ENCODE measurements around the gene RPTOR.

RPTOR gene

DNA sequence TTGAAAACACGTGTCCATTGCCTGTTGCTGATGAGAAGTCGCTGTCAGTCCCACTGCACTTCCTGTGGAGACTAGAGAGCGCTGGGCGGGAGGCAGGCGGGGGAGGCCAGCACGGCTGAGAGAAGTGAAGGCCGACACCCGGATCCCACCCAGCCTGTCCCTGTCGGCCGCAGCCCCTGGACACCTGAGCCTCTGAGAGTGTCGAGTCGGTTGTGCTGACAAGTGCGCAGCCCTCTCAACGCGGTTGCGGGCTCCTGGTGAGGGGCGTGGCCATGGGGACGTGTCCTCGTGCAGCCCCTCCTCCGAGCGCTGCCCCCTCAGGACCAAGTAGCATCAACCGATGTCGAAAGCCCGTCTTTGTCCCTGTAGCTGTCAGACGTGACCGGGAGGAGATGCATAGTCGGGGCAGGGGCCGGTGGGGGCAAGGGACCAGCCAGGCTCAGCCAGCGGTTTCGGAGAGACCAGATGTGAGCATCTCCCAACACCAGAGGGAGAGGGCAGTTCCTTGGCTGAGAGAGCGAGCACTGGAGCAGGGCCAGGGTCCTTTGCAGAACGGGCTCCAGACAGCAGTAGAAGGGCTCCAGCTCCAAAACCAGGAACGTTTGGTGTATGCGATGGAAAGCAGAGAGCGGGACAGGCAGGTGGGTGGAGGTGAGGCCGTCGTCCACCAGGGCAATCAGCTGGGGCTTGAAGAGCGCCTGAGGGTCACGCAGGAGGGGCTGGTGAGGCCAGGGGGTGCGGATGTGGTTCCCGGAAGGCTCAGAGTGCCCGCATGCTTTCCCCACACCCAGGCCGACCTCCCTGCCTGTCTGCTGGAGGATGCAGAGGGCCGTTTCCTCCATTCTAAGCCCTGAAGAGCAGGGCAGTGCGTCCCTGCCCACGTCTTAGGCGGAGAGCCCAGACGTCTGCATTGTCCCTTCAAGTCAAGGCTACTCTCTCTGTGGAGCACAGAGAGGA lies 403.7 kb downstream of the RPTOR start:
- DNase-seq (ENCODE audit: low read depth in 4 of 4, low spot score in 1 of 4): no peak

- no peak for DNase-seq (ENCODE audit: low read depth in 4 of 4, low spot score in 1 of 4)
Observed at GRCh38 chr17:80948976-80949450, 404.4 kb downstream of the RPTOR start.

GRCh38 chr17:80949451-80950421 lies 405.1 kb downstream of the RPTOR start:
- DNase-seq (ENCODE audit: low read depth in 4 of 4, low spot score in 1 of 4): no peak

DNA sequence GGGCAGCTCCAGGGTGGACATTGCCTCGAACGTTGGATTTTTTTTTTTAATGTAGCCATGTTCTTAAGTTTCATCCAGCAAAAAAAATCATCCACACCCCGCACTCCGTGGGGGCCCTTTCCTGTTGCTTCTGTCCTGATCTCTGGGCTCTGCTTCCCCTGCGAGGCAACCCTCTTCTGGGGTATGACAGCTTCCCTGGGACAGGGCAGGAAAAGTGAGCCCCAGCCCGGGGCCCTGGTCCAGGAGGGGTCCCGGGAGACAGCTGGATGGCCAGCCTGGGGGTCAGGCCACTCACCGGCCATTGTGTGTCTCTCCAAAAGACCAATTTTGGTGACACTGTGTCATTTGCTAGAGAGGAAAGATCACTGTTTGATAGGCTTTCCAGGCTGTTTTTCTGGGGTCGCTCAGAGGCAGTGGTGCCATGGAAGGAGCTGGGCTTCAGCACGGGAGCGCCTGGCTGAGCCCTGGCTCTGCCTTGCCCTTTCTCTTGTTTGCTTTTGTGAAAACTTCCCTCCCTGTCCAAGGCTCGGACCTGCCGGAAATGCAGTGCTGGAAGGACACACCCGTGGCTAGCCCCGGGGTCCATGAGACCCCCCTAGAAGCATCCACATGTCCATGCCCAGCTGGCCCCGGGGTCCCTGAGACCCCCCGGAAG lies 406.0 kb downstream of the RPTOR start:
- DNase-seq (ENCODE audit: low read depth in 4 of 4, low spot score in 1 of 4): no peak

DNA sequence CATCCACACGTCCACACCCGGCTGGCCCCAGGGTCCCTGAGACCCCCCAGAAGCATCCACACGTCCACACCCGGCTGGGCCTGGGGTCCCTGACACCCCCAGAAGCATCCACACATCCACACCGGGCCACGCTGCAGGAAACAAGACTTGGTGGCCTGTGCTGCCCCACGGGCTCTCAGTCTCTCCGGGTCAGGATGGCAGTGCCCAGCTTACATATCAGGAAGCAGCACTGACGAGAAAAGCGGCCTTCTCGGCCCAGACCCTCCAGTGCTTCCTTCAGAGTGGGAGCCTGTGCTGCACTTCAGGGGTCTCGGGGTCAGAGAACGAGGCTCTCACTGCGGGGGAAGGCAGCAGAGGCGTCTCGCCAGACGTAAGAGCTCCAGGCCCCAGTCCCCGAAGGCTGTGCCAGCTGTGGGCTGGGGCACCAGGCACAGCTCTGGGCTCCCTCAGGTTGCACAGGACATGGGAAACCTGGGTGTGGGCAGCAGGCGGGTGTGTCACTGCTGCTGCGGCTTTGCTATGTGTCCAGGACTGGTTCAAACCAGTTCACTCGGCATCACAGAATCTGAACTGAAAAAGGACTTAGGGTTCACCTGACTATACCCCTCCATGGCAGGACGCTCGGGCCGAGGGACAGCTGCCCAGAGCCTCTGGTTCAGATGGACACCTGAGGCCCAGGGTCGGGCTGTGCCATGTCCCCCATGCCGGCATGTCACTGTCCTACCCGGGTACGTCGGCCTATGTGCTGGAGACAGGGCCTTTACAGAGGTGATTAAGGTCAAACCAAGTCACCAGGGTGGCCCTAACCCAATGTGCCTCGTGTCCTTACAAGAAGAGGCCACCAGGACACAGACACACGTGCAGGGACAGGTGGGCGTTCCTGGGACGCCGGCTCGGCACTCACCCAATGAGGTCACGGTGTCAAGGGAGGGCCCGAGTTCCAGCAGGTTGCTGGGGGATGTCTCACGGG lies 406.8 kb downstream of the RPTOR start:
- DNase-seq (ENCODE audit: low read depth in 4 of 4, low spot score in 1 of 4): no peak

DNA sequence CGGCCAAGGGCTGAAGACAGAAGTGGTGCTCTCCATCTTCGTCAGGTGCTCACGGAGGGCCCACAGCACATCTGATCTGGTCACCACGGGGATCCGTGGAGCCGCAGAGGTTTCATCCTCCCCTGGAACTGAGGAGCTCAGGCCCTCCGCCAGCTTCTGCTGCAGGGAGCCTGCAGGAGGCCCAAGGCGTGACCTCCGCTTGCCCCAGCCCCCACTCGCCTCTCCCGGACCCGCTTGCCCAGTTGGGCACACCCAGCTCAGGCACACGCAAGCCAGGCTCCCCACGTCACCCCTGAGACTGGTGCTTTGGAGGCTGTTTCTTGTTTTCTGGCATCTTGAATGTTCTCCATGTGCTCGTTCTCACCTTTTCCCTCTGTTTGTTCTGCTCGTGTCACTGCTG lies 407.7 kb downstream of the RPTOR start:
- DNase-seq (ENCODE audit: low read depth in 4 of 4, low spot score in 1 of 4): no peak

DNA sequence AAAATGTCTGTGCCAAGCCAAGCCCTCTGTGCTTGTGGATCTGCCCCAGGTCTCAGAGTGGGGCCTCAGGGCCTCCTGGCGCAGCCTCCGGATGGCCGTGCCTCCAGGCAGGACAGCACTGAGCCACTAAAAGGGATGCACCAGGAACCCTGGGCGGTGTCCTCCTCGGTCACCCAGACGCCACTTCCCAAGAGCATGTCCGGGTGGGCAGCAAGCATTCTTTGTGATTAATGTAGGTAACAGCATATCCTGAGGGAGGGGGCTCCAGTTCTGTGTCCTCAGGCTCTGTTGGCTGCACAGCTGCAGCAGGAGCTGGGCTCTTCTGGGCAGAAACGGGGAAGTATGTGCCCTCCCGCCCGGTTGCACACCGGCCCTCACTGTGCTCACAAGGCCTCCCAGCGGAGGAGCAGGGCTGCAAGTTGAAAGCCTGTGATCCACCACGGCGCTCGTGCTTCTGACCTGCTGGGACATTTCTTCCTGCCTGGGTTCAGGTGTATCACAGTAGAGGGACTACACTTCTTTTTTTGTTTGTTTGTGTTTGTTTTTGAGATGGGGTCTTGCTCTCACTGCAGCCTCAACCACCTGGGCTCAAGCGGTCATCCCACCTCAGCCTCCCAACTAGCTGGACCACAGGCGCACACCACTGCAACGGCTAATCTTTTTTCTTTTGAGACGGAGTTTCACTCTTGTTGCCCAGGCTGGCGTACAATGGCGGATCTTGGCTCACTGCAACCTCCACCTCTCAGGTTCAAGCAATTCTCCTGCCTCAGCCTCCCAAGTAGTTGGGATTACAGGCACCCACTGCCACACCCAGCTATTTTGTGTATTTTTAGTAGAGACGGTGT lies 409.1 kb downstream of the RPTOR start:
- DNase-seq (ENCODE audit: low read depth in 4 of 4, low spot score in 1 of 4): no peak

- no peak for DNase-seq (ENCODE audit: low read depth in 4 of 4, low spot score in 1 of 4)
Observed at GRCh38 chr17:80955078-80955477, 410.4 kb downstream of the RPTOR start.

DNA sequence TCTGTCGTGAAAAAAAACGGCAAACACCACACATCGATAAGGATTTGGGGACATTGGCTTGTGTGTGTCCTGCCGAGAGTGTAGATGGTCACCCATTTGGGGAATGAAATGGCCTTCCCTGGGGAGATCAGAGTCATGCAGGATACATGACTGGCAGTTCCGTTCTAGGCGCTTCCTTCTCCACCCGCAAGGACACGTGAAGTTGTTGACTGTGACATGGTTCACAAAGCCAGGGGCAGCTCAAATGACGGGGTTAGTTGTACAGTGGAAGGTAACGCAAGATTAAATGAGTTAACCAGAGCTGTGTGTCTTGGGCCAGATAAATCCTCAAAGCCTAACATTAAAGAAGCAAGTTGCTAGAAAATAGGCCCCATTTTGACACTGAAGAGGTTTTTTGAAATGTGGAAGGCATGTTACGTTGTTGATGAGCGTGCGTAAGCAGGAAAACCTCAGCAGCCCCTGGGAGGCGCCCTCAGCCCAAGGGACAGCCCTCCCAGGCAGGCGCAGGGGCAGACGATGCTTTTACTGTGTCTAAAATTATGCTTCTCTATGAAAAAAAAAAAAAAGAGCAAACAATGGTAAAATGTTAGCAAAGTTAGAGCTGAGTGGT lies 411.1 kb downstream of the RPTOR start:
- no peak for DNase-seq (ENCODE audit: low read depth in 4 of 4, low spot score in 1 of 4)

- DNase-seq (ENCODE audit: low read depth in 4 of 4, low spot score in 1 of 4): no peak
Observed at GRCh38 chr17:80956321-80957190, 411.9 kb downstream of the RPTOR start.

GRCh38 chr17:80957461-80957941 lies 412.9 kb downstream of the RPTOR start:
- DNase-seq (ENCODE audit: low read depth in 4 of 4, low spot score in 1 of 4): no peak

DNA sequence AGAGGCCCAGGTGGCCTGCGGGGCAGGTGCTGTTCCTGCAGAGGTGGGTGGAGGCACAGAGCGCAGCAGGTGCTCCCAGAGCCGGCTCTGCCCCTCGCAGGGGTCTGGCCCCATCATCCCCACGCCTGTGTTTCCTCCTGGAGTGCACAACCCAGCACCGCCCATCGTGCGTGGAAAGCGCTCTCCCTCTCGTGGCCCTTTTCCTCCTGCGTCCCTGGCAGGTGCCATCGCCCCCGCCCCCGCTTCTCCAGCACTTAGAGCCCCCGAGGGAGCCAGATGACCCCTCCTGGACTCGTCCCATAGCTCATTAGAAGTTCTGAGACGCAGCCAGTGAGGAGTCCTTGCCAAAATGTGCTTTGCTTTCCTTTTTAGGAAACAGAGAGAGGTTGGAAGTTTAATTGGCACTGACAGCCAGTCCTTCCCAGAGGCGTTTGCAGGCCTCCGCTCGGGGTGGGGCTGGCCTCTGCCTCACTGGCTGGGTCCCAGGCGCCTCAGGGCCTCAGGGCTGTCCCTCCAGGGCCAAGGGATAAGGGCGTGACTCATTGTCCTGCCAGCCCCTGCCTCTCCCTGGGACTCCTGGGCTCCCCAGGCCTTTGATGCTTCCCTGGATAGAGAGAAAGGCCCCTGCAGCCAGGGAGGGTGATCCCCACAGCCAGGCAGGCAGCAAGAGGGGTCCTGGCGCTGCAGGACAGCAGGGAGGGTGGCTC lies 414.8 kb downstream of the RPTOR start:
- no peak for DNase-seq (ENCODE audit: low read depth in 4 of 4, low spot score in 1 of 4)

- DNase-seq (ENCODE audit: low read depth in 4 of 4, low spot score in 1 of 4): no peak
Observed at GRCh38 chr17:80960037-80960796, 415.6 kb downstream of the RPTOR start.

GRCh38 chr17:80960797-80961452 lies 416.3 kb downstream of the RPTOR start:
- no peak for DNase-seq (ENCODE audit: low read depth in 4 of 4, low spot score in 1 of 4)

- no peak for DNase-seq (ENCODE audit: low read depth in 4 of 4, low spot score in 1 of 4)
Observed at GRCh38 chr17:80961541-80962330, 417.1 kb downstream of the RPTOR start.

Measured in stimulated activated CD4-positive, alpha-beta T cell treated with anti-CD3 and anti-CD28 coated beads, Interleukin-1b, Interleukin-23, amount 100 ng/mL, for 24 hours (primary cell).